Measurements from ENCODE around the gene GMPR2.

Gene GMPR2
- 20.3 to 46.8 reads per million in 2 donors for total RNA-seq

DNA sequence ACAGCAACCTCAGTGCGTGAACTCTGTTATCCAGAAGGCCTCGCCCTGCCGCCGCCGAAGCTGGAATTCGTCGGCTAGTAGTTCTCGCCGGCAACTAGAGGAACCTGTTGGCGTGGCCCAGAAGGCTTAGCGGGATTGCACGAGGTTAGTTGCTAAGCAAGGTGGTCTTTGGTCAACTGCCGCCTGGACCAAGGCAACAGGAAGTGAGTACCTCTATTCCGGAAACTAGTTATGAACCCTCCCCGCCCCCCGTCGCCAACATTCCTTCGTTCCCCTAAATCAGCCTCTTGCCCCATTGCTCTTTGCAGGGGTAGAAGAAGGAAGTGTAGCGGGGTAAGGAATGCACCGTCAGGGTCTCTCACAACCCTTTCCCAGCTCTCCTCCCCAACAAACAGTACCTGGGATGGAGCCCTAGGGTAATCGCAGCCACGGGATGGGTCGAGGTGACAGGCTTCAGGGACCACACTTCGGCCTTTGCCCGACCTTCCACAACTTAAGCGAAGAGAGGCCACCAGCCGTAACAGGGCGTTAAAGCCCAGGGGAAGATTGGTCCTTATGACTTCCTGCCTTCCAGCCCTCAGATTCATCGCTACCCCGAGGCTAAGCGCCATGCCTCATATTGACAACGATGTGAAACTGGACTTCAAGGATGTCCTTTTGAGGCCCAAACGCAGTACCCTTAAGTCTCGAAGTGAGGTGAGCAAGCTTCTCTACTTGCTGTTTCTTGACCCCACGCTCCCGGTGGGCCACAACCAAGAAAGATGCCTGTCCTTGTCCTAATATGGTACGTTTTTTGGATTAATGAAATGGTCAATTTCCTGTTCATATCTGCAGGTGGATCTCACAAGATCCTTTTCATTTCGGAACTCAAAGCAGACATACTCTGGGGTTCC, at the start of gene GMPR2:
TSS of gene GMPR2 (plus strand) at position 285 of the 893 bp plus-strand sequence. CDS start at position 610, 325 bp downstream.
- DNase-seq = peak in 1 of 5 experiments; percentile 46

DNA sequence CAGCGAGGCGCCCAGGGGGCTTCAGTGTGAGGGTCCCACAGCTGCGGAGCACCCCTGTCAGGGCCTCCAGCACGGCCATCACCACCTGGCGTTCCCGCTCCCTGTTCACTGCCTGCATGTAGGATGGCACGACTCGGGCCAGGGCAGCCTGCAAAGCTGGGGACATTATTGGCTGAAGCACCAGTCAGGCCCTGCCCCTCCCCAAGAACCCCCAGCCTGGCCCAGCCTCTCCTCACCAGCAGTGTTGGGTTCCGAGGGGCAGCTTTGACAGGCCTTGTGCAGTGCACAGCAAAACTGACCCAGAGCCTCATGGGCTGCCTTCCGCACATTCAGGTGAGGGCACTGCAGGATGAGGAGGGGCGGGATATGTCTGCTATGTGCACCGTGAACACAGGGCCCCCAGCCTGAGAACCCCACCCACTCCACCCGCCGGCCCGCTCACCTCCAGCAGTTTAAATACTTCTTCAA, 49.7 kb upstream of the GMPR2 start:
- no peak for DNase-seq

DNA sequence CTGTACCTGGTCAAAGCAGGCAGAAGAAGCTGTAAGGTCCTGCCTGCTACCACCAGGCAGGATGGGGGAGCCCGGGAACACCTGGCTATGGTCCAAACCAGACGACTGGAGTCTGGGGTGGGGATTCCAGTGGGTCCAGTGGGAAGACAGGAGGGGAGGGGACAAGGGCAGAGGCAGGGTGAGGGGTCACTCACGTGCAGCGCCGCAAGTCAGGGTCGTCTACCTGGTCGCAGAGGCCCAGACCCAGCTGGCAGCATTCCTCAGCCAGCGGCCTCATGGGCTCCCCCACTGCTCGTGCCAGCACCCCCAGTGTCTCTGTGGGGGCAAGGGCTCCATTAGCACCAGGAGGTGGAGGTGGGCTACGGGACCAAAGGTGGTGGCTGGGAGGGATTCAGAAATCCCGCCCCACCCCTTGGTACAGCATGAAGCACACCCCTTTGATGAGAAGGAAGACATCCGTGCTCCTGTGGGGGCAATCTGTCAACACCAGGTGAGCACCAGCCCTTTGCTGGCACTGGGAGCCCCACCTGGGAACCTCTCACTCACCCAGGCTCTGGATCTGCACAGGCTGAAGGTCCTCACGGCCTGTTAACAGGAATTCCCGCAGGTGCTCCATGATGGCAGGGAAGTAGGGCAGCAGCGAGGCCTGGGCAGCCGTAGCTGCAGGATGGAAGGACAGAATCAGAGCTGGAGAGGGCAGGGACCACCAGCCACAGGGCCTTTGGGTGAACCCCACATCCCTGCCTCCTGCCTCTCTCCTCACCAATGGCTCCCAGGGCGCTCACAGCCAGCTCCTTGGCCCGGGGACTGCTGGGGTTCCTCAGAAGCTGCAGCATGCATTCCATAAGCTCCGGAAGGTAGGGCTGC, 48.4 kb upstream of the GMPR2 start:
- no peak for DNase-seq

DNA sequence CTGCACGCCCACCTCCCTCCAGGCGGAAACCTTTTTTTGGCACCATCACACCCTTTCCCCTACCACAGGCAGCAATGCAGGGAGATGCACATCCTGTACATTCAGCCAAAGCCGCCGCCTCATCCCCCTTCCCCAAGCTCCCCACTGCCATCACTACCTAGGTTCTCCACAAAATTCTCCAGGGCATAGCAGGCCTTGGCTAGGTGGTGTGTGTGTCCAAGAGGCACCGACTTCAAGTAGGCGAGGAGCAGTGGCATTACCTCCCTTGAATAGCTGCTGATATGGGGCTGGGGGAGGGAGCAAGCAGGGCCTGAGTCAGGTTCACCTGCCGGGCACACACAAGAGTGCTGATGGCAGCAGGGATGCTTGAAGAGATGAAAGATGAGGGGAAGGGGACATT, 47.7 kb upstream of the GMPR2 start:
- DNase-seq = no peak

DNA sequence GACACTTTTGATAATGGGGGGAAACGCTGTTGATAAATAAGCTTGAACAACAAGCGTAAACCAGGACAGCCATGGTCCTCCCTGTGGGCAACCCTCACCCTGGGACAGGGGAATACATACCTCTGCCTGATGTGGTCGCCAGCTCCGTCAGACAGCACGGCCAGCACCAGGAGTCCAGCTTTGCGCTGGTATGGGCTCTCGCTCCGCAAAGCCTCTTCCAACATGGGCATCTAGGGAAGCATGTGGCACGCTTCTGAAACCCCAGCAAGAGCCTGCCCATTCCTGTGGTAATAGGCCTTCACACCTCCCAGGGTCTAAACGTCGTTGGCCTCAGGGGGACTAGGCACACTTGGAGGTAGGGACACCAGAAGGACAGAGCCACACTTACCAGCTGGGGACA, 47.0 kb upstream of the GMPR2 start:
- no peak for DNase-seq

- DNase-seq = no peak
Observed at GRCh38 chr14:24186831-24187538, 45.7 kb upstream of the GMPR2 start.

DNA sequence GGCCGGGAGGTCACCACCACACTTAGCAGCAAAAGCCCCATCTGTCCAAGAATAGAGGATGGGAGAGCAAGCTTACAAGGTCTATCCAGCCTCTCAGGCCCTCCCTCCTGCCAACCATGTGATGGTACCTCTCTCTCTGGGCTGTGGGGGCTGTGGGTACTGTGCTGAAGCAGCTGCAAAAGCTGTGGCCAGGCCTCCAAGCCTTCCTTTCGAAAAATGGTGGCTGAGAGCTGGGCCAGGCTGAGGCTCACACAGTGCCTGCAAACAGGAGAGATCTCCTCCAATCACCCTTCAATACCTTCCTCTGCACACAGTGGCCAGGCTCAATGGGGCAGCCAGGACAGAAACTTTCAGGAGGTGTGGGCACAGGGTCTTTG, 45.2 kb upstream of the GMPR2 start:
- no peak for DNase-seq

- peak; percentile 83 to 98 (median 93) for DNase-seq
Observed at GRCh38 chr14:24188251-24189058, 44.3 kb upstream of the GMPR2 start, which contains the start of gene IPO4. Gene IPO4 (minus strand): TSS chr14:24188816. CDS start chr14:24188787, 29 bp downstream.

DNA sequence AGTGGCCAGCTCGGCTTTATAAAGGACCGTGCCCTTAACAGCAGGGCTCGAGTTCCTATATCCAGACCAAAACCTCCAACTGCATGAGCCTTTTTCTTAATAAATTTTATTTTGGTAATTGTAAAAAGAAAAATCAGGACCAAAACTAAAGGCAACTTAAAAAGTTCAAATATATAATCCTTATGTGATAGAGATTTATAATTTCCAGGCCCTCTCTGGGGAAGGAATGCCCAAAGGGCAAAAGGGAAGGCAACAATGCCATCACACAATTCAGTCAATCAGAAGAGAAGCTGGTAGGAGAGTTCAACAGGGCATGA, 43.7 kb upstream of the GMPR2 start:
- DNase-seq = no peak

DNA sequence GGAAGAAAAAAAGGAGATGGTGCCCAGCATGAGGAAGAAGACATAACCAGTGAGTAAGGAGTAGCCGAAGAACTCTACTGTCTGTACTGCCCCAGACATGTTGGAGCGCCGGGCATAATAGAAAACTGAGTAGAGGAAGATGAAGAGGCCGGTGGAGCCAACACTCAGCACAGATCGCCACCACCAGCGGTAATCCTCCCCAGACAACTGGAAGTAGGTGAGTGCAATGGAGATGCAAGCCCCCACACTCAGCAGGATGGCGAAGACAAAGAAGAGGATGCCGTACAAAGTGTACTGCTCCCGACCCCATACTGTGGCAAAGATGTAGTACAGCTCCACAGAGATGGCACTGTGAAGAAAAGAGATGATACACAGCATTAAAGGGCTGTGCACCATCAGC, 43.3 kb upstream of the GMPR2 start:
- DNase-seq = no peak

GRCh38 chr14:24190416-24190815, 42.3 kb upstream of the GMPR2 start:
- DNase-seq = no peak

GRCh38 chr14:24192933-24193332, 39.8 kb upstream of the GMPR2 start:
- no peak for DNase-seq

DNA sequence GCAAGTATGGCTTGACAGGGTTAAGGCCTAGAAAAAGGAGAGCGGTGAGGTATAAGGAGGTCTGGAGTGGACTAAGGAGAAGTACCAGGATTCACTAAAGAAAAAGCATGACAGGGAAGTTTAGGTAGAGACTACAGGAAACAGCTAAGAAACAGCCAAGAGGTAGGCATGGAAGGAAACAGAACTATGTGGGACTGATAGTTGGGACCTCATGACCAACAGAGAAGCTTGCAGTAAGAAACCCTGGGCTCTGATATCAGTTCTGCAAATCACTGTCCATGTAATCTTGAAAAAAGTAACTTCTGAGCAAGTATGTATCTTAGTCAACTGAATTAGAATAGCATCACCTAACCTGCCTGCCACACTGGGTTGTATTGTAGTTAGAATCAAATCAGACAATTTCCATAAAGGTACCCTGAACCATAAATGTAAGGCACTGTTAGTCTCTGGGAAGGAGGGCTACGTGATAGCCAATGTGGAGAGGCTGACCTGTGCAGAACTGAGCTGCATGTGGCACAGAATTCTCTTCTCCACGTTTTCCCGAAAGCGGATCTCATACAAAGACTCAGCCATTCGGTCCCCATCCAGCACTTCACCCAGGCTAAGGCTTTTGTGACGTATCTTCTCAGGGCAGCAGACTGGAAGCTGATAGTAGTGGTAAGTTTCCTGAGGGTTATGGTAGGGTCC, 38.4 kb upstream of the GMPR2 start:
- DNase-seq = no peak

GRCh38 chr14:24194873-24195185, 37.9 kb upstream of the GMPR2 start:
- DNase-seq = no peak

- peak; percentile 70 to 95 (median 84) for DNase-seq
Observed at GRCh38 chr14:24195186-24196070, 37.3 kb upstream of the GMPR2 start, which contains the start of gene TM9SF1. Gene TM9SF1 (minus strand): TSS chr14:24195441. CDS start chr14:24195019, 422 bp downstream.

- no peak for DNase-seq
Observed at GRCh38 chr14:24196071-24197055, 36.4 kb upstream of the GMPR2 start.

DNA sequence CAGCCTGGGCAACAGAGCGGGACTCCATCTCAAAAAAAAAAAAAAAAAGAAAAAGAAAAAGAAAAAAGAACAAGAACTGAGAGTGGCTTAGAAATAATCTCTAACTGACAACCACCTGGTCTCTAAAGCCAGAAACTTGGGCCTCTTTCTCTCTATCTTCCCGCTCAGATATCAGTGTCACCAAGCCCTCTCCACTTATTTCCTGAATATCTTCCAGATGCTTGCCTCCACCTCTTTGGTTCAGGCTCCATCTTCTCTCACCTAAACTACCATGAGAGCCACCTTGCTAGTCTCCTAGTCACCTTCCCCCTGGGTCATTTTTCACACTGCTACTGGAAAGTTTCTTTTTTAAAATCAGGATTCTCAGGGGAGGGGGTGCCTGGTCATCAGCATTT, 35.7 kb upstream of the GMPR2 start:
- no peak for DNase-seq

- no peak for DNase-seq
Observed at GRCh38 chr14:24198814-24199524, 33.8 kb upstream of the GMPR2 start.

Measured in T-helper 2 cell (primary cell).